LNCAP (cell line): ENCODE measurements around the gene NFATC1.

Experiments used
- CTCF ChIP-seq: fragments of 450-650 bp; IDR thresholded peaks from 2 replicates; pipeline ENCODE4 v1.5.1; 2017; ENCODE audit warnings: mild to moderate bottlenecking

The NFATC1 gene

GRCh38 chr18:79467126-79467525, 71.4 kb downstream of the NFATC1 start:
- no peak for TF ChIP-seq CTCF

- no peak for TF ChIP-seq CTCF
Measured at GRCh38 chr18:79468119-79468789, 72.5 kb downstream of the NFATC1 start.

- TF ChIP-seq CTCF: no peak
Measured at GRCh38 chr18:79469309-79469708, 73.6 kb downstream of the NFATC1 start.

GRCh38 chr18:79469751-79470505, 74.2 kb downstream of the NFATC1 start:
- TF ChIP-seq CTCF: no peak

- TF ChIP-seq CTCF: no peak
Measured at GRCh38 chr18:79470547-79470946, 74.8 kb downstream of the NFATC1 start.

GRCh38 chr18:79471046-79471445, 75.3 kb downstream of the NFATC1 start:
- no peak for TF ChIP-seq CTCF

GRCh38 chr18:79471597-79471996, 75.9 kb downstream of the NFATC1 start:
- TF ChIP-seq CTCF: no peak
